Subcutaneous abdominal adipose tissue (tissue), 5 donors: Measurements from ENCODE around the gene PCDHA2.
"Not testable (repeated sequence)": the region's sequence is repeated elsewhere in the genome, so short reads cannot be mapped to it uniquely, and the experiment has no call there.

Source experiments
- H3K27ac ChIP-seq: one replicate; pipeline ENCODE4 v1.7.0; 2013; ENCODE audit warnings: low read depth, mild to moderate bottlenecking, inconsistent platforms, low read length, moderate library complexity
- H3K27me3 ChIP-seq, 5 donors: one replicate each; pipeline ENCODE4 v1.7.0; 2013; ENCODE audit warnings: low read length in 5 of 5, inconsistent platforms in 1 of 5; ENCODE audit not compliant: control insufficient read depth in 5 of 5, insufficient read depth in 4 of 5
- H3K36me3 ChIP-seq, 5 donors: one replicate each; pipeline ENCODE4 v1.7.0; 2013; ENCODE audit warnings: low read length in 5 of 5; ENCODE audit not compliant: control insufficient read depth in 5 of 5, insufficient read depth in 5 of 5
- H3K4me1 ChIP-seq, 5 donors: one replicate each; pipeline ENCODE4 v1.7.0; 2013; ENCODE audit warnings: low read length in 5 of 5, mild to moderate bottlenecking in 3 of 5, moderate library complexity in 1 of 5; ENCODE audit not compliant: control insufficient read depth in 5 of 5, insufficient read depth in 5 of 5
- H3K4me3 ChIP-seq, 5 donors: one replicate each; pipeline ENCODE4 v1.7.0; 2013; ENCODE audit warnings: low read length in 5 of 5, low read depth in 1 of 5
- H3K9ac ChIP-seq, 5 donors: one replicate each; pipeline ENCODE4 v1.7.0; 2013; ENCODE audit warnings: low read length in 5 of 5, mild to moderate bottlenecking in 4 of 5, moderate library complexity in 3 of 5
- H3K9me3 ChIP-seq, 5 donors: one replicate each; pipeline ENCODE4 v1.7.0; 2013; ENCODE audit warnings: low read length in 5 of 5; ENCODE audit not compliant: control insufficient read depth in 5 of 5
- donor health status: healthy.
- donor health status: healthy.
- donor health status: healthy.
- donor health status: healthy.
- donor health status: healthy.

PCDHA2 gene

DNA sequence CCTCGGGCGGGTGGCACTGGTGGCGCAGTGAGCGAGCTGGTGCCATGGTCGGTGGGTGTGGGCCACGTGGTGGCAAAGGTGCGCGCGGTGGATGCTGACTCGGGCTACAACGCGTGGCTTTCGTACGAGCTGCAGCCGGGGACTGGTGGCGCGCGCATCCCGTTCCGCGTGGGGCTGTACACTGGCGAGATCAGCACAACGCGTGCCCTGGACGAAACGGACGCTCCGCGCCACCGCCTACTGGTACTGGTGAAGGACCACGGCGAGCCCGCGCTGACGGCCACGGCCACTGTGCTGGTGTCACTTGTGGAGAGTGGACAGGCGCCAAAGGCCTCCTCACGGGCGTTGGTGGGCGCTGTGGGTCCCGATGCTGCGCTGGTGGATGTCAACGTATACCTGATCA is 14.2 kb downstream of the PCDHA2 start:
- Histone ChIP-seq H3K27me3 (peaks cover 0 to 7% (median 0%) of the 10 kb centered on the region in 5 donors), H3K9me3 (peaks cover 2 to 36% (median 21%) of the 10 kb centered on the region in 5 donors), H3K27ac (no peak overlapping the region), H3K4me3 (peak overlapping the region in 1 of 5 donors; percentile 22), H3K4me1 (no peaks in the 10 kb centered on the region), H3K9ac (no peak overlapping the region), H3K36me3 (no peaks in the 10 kb centered on the region)

DNA sequence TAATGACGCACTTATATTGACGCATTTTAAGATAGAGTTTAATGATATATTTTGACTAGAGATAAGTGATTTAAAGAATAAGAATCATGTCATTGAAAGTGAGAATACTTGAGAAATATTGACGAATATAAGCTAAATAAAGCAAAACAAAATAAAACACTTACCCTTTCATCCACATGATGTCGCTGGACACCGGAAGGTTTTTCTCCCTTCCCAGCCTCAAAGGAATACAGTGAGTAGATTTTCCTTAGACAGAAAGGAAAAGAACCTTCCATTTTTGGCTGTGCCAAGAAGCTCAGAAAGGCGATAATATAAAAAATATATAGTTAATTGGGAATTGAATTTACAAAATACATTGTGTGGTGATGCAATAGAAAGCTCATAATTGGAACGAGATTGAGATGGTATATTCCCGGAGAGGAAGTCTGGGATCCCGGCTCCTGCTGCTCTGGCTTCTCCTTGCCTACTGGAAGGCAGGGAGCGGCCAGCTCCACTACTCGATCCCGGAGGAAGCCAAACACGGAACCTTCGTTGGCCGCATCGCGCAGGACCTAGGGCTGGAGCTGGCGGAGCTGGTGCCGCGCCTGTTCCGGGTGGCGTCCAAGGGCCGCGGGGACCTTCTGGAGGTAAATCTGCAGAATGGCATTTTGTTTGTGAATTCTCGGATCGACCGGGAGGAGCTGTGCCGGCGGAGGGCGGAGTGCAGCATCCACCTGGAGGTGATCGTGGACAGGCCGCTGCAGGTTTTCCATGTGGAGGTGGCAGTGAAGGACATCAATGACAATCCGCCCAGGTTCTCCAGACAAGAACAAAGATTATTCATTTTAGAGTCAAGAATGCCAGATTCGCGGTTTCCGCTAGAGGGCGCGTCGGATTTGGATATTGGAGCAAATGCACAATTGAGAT is 27.0 kb downstream of the PCDHA2 start, which contains the start of gene PCDHA5:
PCDHA5 (plus strand) TSS at position 239 of the 906 bp plus-strand sequence.
- Histone ChIP-seq H3K9ac (no peak within 1 kb of the TSS), H3K27ac (no peak within 1 kb of the TSS), H3K36me3 (no peaks in the 10 kb centered on the region), H3K27me3 (peaks cover 0 to 10% (median 0%) of the 10 kb centered on the region in 5 donors), H3K4me3 (peak within 1 kb of the TSS in 3 of 5 donors; percentile 22 to 45 (median 29)), H3K4me1 (no peaks in the 10 kb centered on the region), H3K9me3 (peaks cover 5 to 19% (median 15%) of the 10 kb centered on the region in 5 donors)

DNA sequence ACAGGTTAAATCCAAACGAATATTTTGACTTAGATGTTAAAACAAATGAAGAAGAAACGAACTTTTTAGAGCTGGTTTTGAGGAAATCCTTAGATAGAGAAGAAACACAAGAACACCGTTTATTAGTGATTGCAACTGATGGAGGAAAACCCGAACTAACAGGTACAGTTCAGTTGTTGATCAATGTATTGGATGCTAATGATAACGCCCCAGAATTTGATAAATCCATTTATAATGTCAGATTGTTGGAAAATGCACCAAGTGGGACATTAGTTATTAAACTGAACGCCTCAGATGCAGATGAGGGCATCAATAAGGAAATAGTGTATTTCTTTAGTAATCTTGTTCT is 27.6 kb downstream of the PCDHA2 start:
- Histone ChIP-seq H3K9ac (no peak overlapping the region), H3K9me3 (peaks cover 5 to 15% (median 12%) of the 10 kb centered on the region in 5 donors), H3K27me3 (peaks cover 0 to 10% (median 0%) of the 10 kb centered on the region in 5 donors), H3K36me3 (no peaks in the 10 kb centered on the region), H3K4me1 (no peaks in the 10 kb centered on the region), H3K27ac (no peak overlapping the region), H3K4me3 (peak overlapping the region in 1 of 5 donors; percentile 45)

DNA sequence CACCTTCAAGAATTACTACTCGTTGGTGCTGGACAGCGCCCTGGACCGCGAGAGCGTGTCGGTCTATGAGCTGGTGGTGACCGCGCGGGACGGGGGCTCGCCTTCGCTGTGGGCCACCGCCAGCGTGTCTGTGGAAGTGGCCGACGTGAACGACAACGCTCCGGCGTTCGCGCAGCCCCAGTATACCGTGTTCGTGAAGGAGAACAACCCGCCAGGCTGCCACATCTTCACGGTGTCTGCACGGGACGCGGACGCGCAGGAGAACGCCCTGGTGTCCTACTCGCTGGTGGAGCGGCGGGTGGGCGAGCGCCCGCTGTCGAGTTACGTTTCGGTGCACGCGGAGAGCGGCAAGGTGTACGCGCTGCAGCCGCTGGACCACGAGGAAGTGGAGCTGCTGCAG is 28.3 kb downstream of the PCDHA2 start:
- H3K9ac ChIP-seq, H3K36me3 ChIP-seq, H3K4me3 ChIP-seq, H3K27ac ChIP-seq, H3K4me1 ChIP-seq: not testable (repeated sequence)
- peaks cover 1 to 19% (median 12%) of the 10 kb centered on the region in 5 donors for H3K9me3 ChIP-seq
- peaks cover 0 to 10% (median 0%) of the 10 kb centered on the region in 5 donors for H3K27me3 ChIP-seq

DNA sequence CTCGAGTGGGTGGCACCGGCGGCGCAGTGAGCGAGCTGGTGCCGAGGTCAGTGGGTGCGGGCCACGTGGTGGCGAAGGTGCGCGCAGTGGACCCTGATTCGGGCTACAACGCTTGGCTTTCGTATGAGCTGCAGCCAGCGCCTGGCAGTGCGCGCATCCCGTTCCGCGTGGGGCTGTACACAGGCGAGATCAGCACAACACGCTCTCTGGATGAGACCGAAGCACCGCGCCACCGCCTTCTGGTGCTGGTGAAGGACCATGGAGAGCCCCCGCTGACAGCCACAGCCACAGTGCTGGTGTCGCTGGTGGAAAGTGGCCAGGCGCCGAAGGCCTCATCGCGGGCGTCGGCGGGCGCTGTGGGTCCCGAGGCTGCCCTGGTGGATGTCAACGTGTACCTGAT is 28.8 kb downstream of the PCDHA2 start:
- no peak overlapping the region for H3K9ac ChIP-seq
- peaks cover 0 to 22% (median 14%) of the 10 kb centered on the region in 5 donors for H3K9me3 ChIP-seq
- no peak overlapping the region for H3K27ac ChIP-seq
- no peaks in the 10 kb centered on the region for H3K36me3 ChIP-seq
- peaks cover 0 to 10% (median 0%) of the 10 kb centered on the region in 5 donors for H3K27me3 ChIP-seq
- no peaks in the 10 kb centered on the region for H3K4me1 ChIP-seq
- H3K4me3 ChIP-seq, result no peak overlapping the region

GRCh38 chr5:140827704-140828361 is 33.2 kb downstream of the PCDHA2 start, which contains the start of gene PCDHA6:
Gene PCDHA6, plus strand, starts transcription at chr5:140827960. Its CDS starts 132 bp downstream, at chr5:140828092.
- Histone ChIP-seq H3K9ac (no peak within 1 kb of the TSS), H3K4me3 (peak within 1 kb of the TSS in 4 of 5 donors; percentile 5 to 48 (median 39)), H3K36me3 (no peaks in the 10 kb centered on the region), H3K27me3 (peaks cover 0 to 19% (median 3%) of the 10 kb centered on the region in 5 donors), H3K27ac (no peak within 1 kb of the TSS), H3K4me1 (no peaks in the 10 kb centered on the region), H3K9me3 (peaks cover 2 to 35% (median 22%) of the 10 kb centered on the region in 5 donors)

DNA sequence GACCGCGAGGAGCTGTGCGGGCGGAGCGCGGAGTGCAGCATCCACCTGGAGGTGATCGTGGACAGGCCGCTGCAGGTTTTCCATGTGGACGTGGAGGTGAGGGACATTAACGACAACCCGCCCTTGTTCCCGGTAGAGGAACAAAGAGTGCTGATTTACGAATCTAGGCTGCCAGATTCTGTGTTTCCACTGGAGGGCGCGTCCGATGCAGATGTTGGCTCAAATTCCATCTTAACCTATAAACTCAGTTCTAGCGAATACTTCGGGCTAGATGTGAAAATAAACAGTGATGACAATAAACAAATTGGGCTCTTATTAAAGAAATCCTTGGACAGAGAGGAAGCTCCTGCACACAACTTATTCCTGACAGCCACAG is 33.7 kb downstream of the PCDHA2 start:
- H3K9me3 ChIP-seq, result peaks cover 2 to 29% (median 19%) of the 10 kb centered on the region in 5 donors
- H3K27ac ChIP-seq, result no peak overlapping the region
- peaks cover 0 to 20% (median 3%) of the 10 kb centered on the region in 5 donors for H3K27me3 ChIP-seq
- peak overlapping the region in 3 of 5 donors; percentile 5 to 48 (median 34) for H3K4me3 ChIP-seq
- no peak overlapping the region for H3K9ac ChIP-seq
- no peaks in the 10 kb centered on the region for H3K4me1 ChIP-seq
- no peaks in the 10 kb centered on the region for H3K36me3 ChIP-seq

- peak overlapping the region in 1 of 5 donors; percentile 22 for H3K4me3 ChIP-seq
- not testable (repeated sequence) for H3K9ac ChIP-seq, H3K4me1 ChIP-seq, H3K27ac ChIP-seq, H3K36me3 ChIP-seq
- H3K9me3 ChIP-seq, result peaks cover 2 to 26% (median 14%) of the 10 kb centered on the region in 5 donors
- H3K27me3 ChIP-seq, result peaks cover 0 to 14% (median 2%) of the 10 kb centered on the region in 5 donors
Measured at GRCh38 chr5:140829511-140830501, 35.2 kb downstream of the PCDHA2 start.

DNA sequence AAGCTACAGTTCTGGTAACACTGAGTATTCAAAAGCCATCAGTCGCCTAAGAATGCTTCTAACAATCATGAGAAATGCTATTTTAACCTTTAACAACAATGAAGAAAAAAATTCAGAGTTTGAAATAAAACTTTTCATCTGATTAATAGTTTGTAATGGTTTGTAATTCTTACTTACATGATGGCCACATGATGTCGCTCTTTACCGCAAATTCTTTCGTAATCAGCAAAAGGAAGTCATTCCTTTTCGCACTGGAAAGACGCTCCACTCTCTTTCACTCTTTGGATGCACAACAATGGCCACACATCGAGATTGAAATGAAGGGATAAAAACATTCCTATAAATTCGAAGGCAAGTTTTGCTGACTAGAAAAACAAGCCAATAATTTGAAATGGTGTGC is 39.3 kb downstream of the PCDHA2 start, which contains the start of gene PCDHA7:
PCDHA7 (plus strand) TSS at position 277 of the 400 bp plus-strand sequence; CDS start at position 392, 115 bp downstream.
- Histone ChIP-seq H3K27me3 (peaks cover 2 to 25% (median 7%) of the 10 kb centered on the region in 5 donors), H3K9ac (no peak within 1 kb of the TSS), H3K36me3 (no peaks in the 10 kb centered on the region), H3K27ac (no peak within 1 kb of the TSS), H3K4me3 (peak within 1 kb of the TSS; percentile 4 to 54 (median 34)), H3K9me3 (peaks cover 2 to 28% (median 23%) of the 10 kb centered on the region in 5 donors), H3K4me1 (no peaks in the 10 kb centered on the region)
